ENCODE measurements around the gene SP7.
A peak's percentile ranks its signal among the peaks of the same experiment; 100 is the strongest.

Gene SP7

GRCh38 chr12:53336181-53336681 is at the start of gene SP7:
Gene SP7 (minus strand): TSS chr12:53336354. CDS start chr12:53335646, 708 bp downstream.
- DNase-seq: no peak
- Histone ChIP-seq H3K27ac (no peak within 1 kb of the TSS), H3K9me3 (no peaks in the 10 kb centered on the region), H3K4me1 (no peaks in the 10 kb centered on the region), H3K27me3 (peaks cover 0 to 71% of the 10 kb centered on the region in 2 donors), H3K36me3 (no peaks in the 10 kb centered on the region), H3K4me3 (no peak within 1 kb of the TSS)
- intact Hi-C loops (cut with DNase I; ENCODE audit: low total_unique reads): no loop called here
- TF ChIP-seq, protein P1, sequence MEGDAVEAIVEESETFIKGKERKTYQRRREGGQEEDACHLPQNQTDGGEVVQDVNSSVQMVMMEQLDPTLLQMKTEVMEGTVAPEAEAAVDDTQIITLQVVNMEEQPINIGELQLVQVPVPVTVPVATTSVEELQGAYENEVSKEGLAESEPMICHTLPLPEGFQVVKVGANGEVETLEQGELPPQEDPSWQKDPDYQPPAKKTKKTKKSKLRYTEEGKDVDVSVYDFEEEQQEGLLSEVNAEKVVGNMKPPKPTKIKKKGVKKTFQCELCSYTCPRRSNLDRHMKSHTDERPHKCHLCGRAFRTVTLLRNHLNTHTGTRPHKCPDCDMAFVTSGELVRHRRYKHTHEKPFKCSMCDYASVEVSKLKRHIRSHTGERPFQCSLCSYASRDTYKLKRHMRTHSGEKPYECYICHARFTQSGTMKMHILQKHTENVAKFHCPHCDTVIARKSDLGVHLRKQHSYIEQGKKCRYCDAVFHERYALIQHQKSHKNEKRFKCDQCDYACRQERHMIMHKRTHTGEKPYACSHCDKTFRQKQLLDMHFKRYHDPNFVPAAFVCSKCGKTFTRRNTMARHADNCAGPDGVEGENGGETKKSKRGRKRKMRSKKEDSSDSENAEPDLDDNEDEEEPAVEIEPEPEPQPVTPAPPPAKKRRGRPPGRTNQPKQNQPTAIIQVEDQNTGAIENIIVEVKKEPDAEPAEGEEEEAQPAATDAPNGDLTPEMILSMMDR (IDR thresholded peaks at IDR 0.05): no peak

GRCh38 chr12:53383258-53383657 is 47.1 kb upstream of the SP7 start:
- Histone ChIP-seq H3K27me3 (no peaks in the 10 kb centered on the region), H3K9me3 (no peaks in the 10 kb centered on the region), H3K4me1 (peaks cover 0 to 80% (median 61%) of the 10 kb centered on the region in 4 donors), H3K4me3 (peak overlapping the region; percentile 24 to 75), H3K27ac (peak overlapping the region in 1 of 2 donors; percentile 93), H3K36me3 (peaks cover 36 to 41% (median 39%) of the 10 kb centered on the region in 3 donors)
- intact Hi-C loops (cut with DNase I; ENCODE audit: low total_unique reads): no loop called here
- no peak for DNase-seq
- TF ChIP-seq, protein P1 (IDR thresholded peaks at IDR 0.05): no peak

GRCh38 chr12:53381731-53382630 is 45.8 kb upstream of the SP7 start:
- intact Hi-C loops (cut with DNase I; ENCODE audit: low total_unique reads): no loop called here
- Histone ChIP-seq H3K9me3 (no peaks in the 10 kb centered on the region), H3K4me3 (peak overlapping the region; percentile 74 to 75), H3K27ac (peak overlapping the region; percentile 93 to 98), H3K36me3 (peaks cover 36 to 41% (median 39%) of the 10 kb centered on the region in 3 donors), H3K27me3 (no peaks in the 10 kb centered on the region), H3K4me1 (peaks cover 0 to 68% (median 52%) of the 10 kb centered on the region in 4 donors)
- DNase-seq: peak; percentile 64 to 76
- TF ChIP-seq, protein P1 (IDR thresholded peaks at IDR 0.05): peak in 1 of 2 experiments; percentile 34

- Histone ChIP-seq H3K27ac (peak overlapping the region; percentile 93 to 98), H3K36me3 (peaks cover 36 to 41% (median 39%) of the 10 kb centered on the region in 3 donors), H3K27me3 (no peaks in the 10 kb centered on the region), H3K4me3 (peak overlapping the region; percentile 74 to 75), H3K4me1 (peaks cover 0 to 58% (median 48%) of the 10 kb centered on the region in 4 donors), H3K9me3 (no peaks in the 10 kb centered on the region)
- DNase-seq: peak in 1 of 2 donors; percentile 39
- intact Hi-C loops (cut with DNase I; ENCODE audit: low total_unique reads): no loop called here
- TF ChIP-seq, protein P1 (IDR thresholded peaks at IDR 0.05): no peak
Observed at GRCh38 chr12:53380794-53381730, 44.9 kb upstream of the SP7 start.

DNA sequence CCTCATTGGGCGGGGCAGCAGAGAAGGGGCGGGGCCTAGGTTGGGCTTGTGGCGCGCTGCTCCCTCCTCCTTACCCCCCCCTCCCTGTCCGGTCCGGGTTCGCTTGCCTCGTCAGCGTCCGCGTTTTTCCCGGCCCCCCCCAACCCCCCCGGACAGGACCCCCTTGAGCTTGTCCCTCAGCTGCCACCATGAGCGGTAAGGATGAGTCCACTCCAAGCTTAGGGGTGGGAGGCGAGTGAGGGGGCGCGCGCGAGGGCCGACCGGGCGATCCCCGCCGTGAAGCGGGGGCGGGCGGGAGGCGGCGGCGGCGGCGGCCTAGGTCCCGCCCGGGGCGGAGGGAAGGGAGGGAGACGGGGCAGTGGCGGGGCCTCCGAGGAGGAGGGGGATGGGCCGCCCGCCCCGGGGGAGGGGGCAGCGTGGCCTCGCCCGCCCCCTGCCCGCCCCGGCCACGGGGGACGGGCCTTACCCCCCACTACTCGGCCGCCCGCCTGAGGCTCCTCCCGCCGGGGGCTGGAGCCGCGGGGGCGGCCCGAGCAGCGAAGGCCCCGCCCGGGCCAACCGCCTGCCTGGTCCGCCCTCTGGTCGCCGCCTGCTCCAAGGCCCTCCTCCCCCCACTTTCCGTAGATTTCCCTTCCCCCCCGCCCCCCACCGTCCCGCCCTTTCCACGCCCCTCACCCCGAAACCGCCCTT is 44.1 kb upstream of the SP7 start, which contains the start of gene SP1:
Gene SP1, plus strand, starts transcription at position 73 of the 690 bp plus-strand sequence. Its CDS starts 116 bp downstream, at position 189.
- Histone ChIP-seq H3K4me1 (peaks cover 0 to 50% (median 41%) of the 10 kb centered on the region in 4 donors), H3K4me3 (peak within 1 kb of the TSS; percentile 74 to 75), H3K9me3 (no peaks in the 10 kb centered on the region), H3K27me3 (no peaks in the 10 kb centered on the region), H3K36me3 (peaks cover 33 to 37% (median 35%) of the 10 kb centered on the region in 3 donors), H3K27ac (peak within 1 kb of the TSS; percentile 95 to 98)
- TF ChIP-seq, protein P1 (IDR thresholded peaks at IDR 0.05): no peak
- peak; percentile 89 to 96 for DNase-seq
- intact Hi-C loops (cut with DNase I; ENCODE audit: low total_unique reads): no loop called here

Data from tibial artery (tissue), 4 donors.